Karpas-422 (cell line): ENCODE measurements around the gene GNA12. TPM values are rescaled to one million over a fixed set of nuclear protein-coding genes. Genes with fewer than 3 reads are reported as not detected.
"Not testable (repeated sequence)": the region's sequence is repeated elsewhere in the genome, so short reads cannot be mapped to it uniquely, and the experiment has no call there.

Source experiments
- DNase-seq: peaks from one replicate; pipeline ENCODE4 v3.0.0-alpha.2; 2015
- H2AFZ ChIP-seq: fragments of 200-600 bp; sonication (generic); 2 replicates; pipeline ENCODE4 v1.6.1; 2014; ENCODE audit warnings: antibody characterized with exemption, low read length, mixed read lengths
- H3K27ac ChIP-seq: fragments of 200-600 bp; sonication (generic); 2 replicates; pipeline ENCODE4 v1.5.1; 2014; ENCODE audit warnings: mild to moderate bottlenecking, low read length, moderate library complexity
- H3K27me3 ChIP-seq: fragments of 200-600 bp; sonication (generic); 2 replicates; pipeline ENCODE4 v1.6.1; 2014; ENCODE audit warnings: low read length, mixed read lengths
- H3K36me3 ChIP-seq: fragments of 200-600 bp; sonication (generic); 2 replicates; pipeline ENCODE4 v1.6.1; 2014; ENCODE audit warnings: low read length, mixed read lengths; ENCODE audit not compliant: insufficient read depth
- H3K4me1 ChIP-seq: fragments of 200-600 bp; sonication (generic); 2 replicates; pipeline ENCODE4 v1.6.1; 2014; ENCODE audit warnings: mild to moderate bottlenecking, low read length, mixed read lengths
- H3K4me2 ChIP-seq: fragments of 200-600 bp; sonication (generic); 2 replicates; pipeline ENCODE4 v1.6.1; 2014; ENCODE audit warnings: low read length, low read depth, mild to moderate bottlenecking; ENCODE audit not compliant: poor library complexity, severe bottlenecking
- H3K4me3 ChIP-seq: fragments of 200-600 bp; sonication (generic); 2 replicates; pipeline ENCODE4 v1.5.1; 2014; ENCODE audit warnings: mild to moderate bottlenecking, antibody characterized with exemption, low read length, mixed read lengths
- H3K79me2 ChIP-seq: fragments of 200-600 bp; sonication (generic); 2 replicates; pipeline ENCODE4 v1.6.1; 2014; ENCODE audit warnings: mild to moderate bottlenecking, low read length, mixed read lengths
- H3K9ac ChIP-seq: fragments of 200-600 bp; sonication (generic); 2 replicates; pipeline ENCODE4 v1.6.0; 2014; ENCODE audit warnings: low read length
- H3K9me2 ChIP-seq: fragments of 200-600 bp; sonication (generic), shearing (Covaris generic); replicated peaks from 2 replicates; pipeline ENCODE4 v1.6.0; 2014; ENCODE audit warnings: mild to moderate bottlenecking, low read length, moderate library complexity; ENCODE audit not compliant: insufficient read depth
- H3K9me3 ChIP-seq: fragments of 300-700, 200-600 bp; sonication (generic); 2 replicates; pipeline ENCODE4 v1.6.1; 2014; ENCODE audit warnings: low read length, mixed read lengths
- H4K20me1 ChIP-seq: fragments of 200-600 bp; sonication (generic); 2 replicates; pipeline ENCODE4 v1.6.1; 2014; ENCODE audit warnings: mild to moderate bottlenecking, antibody characterized with exemption, low read length, low read depth; ENCODE audit not compliant: insufficient read depth
- total RNA-seq: library from RNA; depleted of rRNA; stranded (reverse); fragments of >200 nt; shearing (Covaris generic); gene quantifications from 2 replicates; pipeline ENCODE4 v1.2.3, GENCODE V29; 2014; ENCODE audit warnings: low replicate concordance

GNA12 gene
- total RNA-seq, 1 experiment from 2014 or later, result 3.1 TPM

DNA sequence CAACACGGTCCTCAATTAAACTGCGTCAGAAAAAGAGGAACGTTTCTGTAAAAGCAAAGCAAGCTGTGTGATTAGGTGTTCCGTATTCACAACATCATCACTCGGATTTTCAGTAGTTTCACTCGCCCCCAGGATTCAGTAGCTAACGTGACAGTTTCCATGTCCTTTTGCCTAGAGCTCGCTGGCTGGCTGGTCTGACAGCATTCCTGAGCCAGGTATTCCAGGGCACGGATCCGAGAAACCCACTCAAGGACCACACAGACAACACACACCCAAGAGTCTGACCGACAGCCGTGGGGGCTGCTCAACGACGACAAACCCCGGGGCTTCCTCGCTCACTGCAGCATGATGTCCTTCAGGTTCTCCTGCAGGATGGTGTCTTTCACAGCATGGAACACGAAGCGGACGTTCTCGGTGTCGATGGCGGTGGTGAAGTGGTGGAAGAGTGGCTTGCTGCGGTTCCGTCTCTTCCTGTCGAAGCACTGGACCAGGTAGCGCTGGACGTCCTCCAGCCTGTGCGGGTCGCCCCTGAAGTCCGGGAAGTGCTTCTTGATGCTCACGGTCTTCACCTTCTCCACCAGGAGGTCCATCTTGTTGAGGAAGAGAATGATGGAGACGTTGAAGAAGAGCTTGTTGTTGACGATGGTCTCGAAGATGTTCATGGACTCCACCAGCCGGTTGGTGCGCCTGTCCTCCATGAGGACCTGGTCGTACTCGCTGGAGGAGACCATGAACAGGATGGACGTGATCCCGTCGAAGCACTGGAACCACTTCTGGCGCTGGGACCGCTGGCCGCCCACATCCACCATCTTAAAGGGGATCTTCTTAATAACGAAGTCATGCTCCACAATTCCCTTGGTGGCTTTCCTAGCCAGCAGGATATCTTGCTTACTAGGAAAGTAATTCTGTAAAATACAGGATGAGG, 113.0 kb downstream of the GNA12 start:
- Histone ChIP-seq H3K79me2 (no peaks in the 10 kb centered on the region), H2AFZ (no peak overlapping the region), H3K9me3 (no peaks in the 10 kb centered on the region), H4K20me1 (no peaks in the 10 kb centered on the region; the same call in 1 of the 2 replicates), H3K4me3 (no peak overlapping the region), H3K4me2 (no peak overlapping the region), H3K27ac (no peak overlapping the region), H3K4me1 (no peaks in the 10 kb centered on the region), H3K9ac (no peak overlapping the region), H3K27me3 (no peaks in the 10 kb centered on the region), H3K36me3 (no peaks in the 10 kb centered on the region), H3K9me2 (no peaks in the 10 kb centered on the region)
- DNase-seq, result peak; percentile 9

DNA sequence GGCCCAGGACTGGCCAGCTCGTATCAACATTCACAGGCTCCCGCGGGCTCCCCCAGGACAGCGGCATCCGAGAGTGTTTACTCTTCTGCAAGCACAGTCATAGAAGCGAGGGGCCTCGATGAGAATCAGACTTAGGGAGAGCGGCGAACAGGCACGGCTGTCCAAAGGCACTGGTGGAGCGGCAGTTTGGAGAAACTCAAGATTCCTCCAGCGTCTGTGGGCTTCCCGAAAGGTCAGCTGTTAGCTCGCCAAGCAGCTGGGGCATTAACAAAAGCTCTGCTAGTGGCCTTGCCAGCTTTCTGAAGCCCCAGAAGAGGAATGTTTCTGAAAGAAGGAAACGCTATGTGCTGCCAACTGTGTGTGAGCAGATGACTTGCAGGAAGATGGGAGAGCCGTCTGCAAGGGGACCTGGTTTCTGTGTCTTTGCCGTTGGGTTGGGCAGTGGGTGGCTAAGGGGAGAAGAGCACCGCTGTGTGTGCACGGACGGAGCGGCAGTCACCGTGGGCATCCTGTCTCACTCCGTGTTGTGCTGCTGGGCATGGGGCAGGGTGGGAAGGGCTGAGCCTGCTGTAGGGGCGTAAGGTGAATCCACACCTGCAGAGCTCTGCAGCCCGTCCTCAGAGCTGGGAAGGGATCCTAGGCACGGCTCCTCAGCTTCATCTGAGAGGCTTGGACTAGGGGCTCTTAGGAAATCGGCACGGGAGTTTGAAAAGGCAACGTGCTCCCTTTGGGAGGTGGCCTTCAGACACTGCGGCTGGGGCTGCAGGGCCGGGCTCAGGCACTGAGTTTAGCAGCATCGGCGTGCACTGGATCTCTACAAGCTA, 114.0 kb downstream of the GNA12 start:
- no peak overlapping the region for H3K4me2 ChIP-seq
- no peaks in the 10 kb centered on the region for H3K79me2 ChIP-seq
- no peaks in the 10 kb centered on the region for H3K9me2 ChIP-seq
- H3K36me3 ChIP-seq, result no peaks in the 10 kb centered on the region
- no peaks in the 10 kb centered on the region for H3K27me3 ChIP-seq
- no peaks in the 10 kb centered on the region; the same call in 1 of the 2 replicates for H4K20me1 ChIP-seq
- no peak overlapping the region for H3K27ac ChIP-seq
- H3K4me3 ChIP-seq, result no peak overlapping the region
- no peak overlapping the region for H3K9ac ChIP-seq
- DNase-seq, result peak; percentile 37
- no peaks in the 10 kb centered on the region for H3K4me1 ChIP-seq
- no peak overlapping the region for H2AFZ ChIP-seq
- H3K9me3 ChIP-seq, result no peaks in the 10 kb centered on the region

GRCh38 chr7:2729031-2729892, 114.8 kb downstream of the GNA12 start:
- Histone ChIP-seq H3K36me3 (no peaks in the 10 kb centered on the region), H3K9ac (no peak overlapping the region), H3K27ac (no peak overlapping the region), H3K4me3 (no peak overlapping the region), H3K27me3 (no peaks in the 10 kb centered on the region), H3K79me2 (no peaks in the 10 kb centered on the region), H3K9me2 (no peaks in the 10 kb centered on the region), H2AFZ (no peak overlapping the region), H3K4me1 (no peaks in the 10 kb centered on the region), H4K20me1 (no peaks in the 10 kb centered on the region; the same call in 1 of the 2 replicates), H3K4me2 (no peak overlapping the region), H3K9me3 (no peaks in the 10 kb centered on the region)
- DNase-seq, result peak; percentile 31

DNA sequence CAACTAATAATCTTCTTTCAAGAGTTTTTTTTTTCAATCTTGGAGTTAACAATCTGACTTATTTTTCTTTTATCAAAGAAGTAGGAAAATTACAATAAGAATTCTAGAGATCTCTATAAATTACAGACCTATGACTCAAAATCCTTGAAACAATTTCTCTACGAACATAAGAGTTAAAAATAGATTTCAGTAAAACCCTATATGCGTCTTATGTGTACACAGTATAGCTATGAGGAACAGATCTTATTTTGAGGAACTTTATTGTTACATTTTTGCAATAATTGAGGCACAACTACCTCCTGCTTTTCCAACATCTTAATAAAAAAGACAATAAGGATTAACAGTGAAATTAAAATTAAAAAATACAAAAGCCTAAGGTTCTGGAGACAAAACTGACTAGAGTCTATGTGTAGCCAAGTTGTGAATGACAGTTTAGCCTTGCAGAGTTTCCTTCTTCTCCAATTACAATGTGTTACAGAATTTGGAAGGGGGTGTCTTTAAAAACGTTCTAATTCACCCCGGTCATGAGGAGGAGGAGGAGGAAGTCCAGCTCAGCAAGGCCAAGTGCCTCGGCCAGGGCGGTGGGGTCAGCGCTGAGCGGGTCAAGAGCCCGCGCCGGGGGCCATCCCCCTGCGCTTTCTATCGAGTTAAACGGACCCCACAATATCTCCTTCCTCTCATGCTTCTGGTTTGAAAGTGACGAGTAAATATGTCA, 115.6 kb downstream of the GNA12 start:
- Histone ChIP-seq H3K4me1 (no peaks in the 10 kb centered on the region), H3K4me3 (no peak overlapping the region), H4K20me1 (no peaks in the 10 kb centered on the region; the same call in 1 of the 2 replicates), H3K9me3 (no peaks in the 10 kb centered on the region), H3K79me2 (no peaks in the 10 kb centered on the region), H2AFZ (no peak overlapping the region), H3K27ac (no peak overlapping the region), H3K9me2 (no peaks in the 10 kb centered on the region), H3K4me2 (no peak overlapping the region), H3K9ac (no peak overlapping the region), H3K27me3 (no peaks in the 10 kb centered on the region), H3K36me3 (no peaks in the 10 kb centered on the region)
- no peak for DNase-seq

- H3K27ac ChIP-seq, H3K79me2 ChIP-seq, H2AFZ ChIP-seq, H3K4me3 ChIP-seq, H3K27me3 ChIP-seq, H3K4me1 ChIP-seq, H3K36me3 ChIP-seq, H3K4me2 ChIP-seq, H3K9ac ChIP-seq, H4K20me1 ChIP-seq, H3K9me3 ChIP-seq, DNase-seq, H3K9me2 ChIP-seq: not testable (repeated sequence)
Measured at GRCh38 chr7:2727206-2727605, 116.9 kb downstream of the GNA12 start.

- H3K9me3 ChIP-seq, result no peaks in the 10 kb centered on the region
- H4K20me1 ChIP-seq, result no peaks in the 10 kb centered on the region
- H3K79me2 ChIP-seq, result no peaks in the 10 kb centered on the region
- no peak overlapping the region for H3K4me2 ChIP-seq
- no peaks in the 10 kb centered on the region for H3K36me3 ChIP-seq
- H2AFZ ChIP-seq, result no peak overlapping the region
- no peak overlapping the region for H3K4me3 ChIP-seq
- no peaks in the 10 kb centered on the region for H3K9me2 ChIP-seq
- DNase-seq, result no peak
- H3K9ac ChIP-seq, result no peak overlapping the region
- no peak overlapping the region for H3K27ac ChIP-seq
- no peaks in the 10 kb centered on the region for H3K27me3 ChIP-seq
- no peaks in the 10 kb centered on the region for H3K4me1 ChIP-seq
Measured at GRCh38 chr7:2726316-2727018, 117.6 kb downstream of the GNA12 start.
